Panc1 (cell line): ENCODE results near the gene DOCK3. TPM values are rescaled to one million over a fixed set of nuclear protein-coding genes. Genes with fewer than 3 reads are reported as not detected.
"Not testable (repeated sequence)": the region's sequence is repeated elsewhere in the genome, so short reads cannot be mapped to it uniquely, and the experiment has no call there.

ENCODE experiments used
- ATAC-seq: fragments of 200-7000 bp; cut with Tn5 transposase; 2 replicates; pipeline ENCODE4 v1.9.1; 2020; ENCODE audit warnings: mild to moderate bottlenecking, moderate library complexity
- BruUV-seq: library from RNA; stranded (reverse); fragments of 400-500 nt; replicated peaks from 2 replicates; lab custom pipeline; 2021; lab: Mats Ljungman, UMichigan
- CTCF ChIA-PET: fragments of 300-600 bp; sonication (Branson Sonifier 250); formaldehyde crosslinking; loops from one replicate; lab custom pipeline; 2022; ENCODE audit warnings: antibody characterized with exemption; lab: Charles Lee
- POLR2A ChIA-PET: fragments of 300-600 bp; sonication (Branson Sonifier 250); formaldehyde crosslinking; loops from one replicate; lab custom pipeline; 2022; ENCODE audit warnings: antibody characterized with exemption; lab: Charles Lee
- DNase-seq: peaks from one replicate; pipeline ENCODE4 v3.0.0-alpha.2; 2010; ENCODE audit warnings: low read depth, low spot score
- H3K27ac ChIP-seq: 2 replicates; pipeline ENCODE4 v1.5.1; 2011; ENCODE audit warnings: mild to moderate bottlenecking, low read length, inconsistent platforms
- H3K27me3 ChIP-seq: fragments of 200-500 bp; sonication (Bioruptor generic); 2 replicates; pipeline ENCODE4 v1.6.0; 2014; ENCODE audit warnings: low read length, inconsistent platforms; ENCODE audit not compliant: control insufficient read depth, insufficient read depth
- H3K36me3 ChIP-seq: fragments of 200-500 bp; sonication (Bioruptor generic); 2 replicates; pipeline ENCODE4 v1.5.1; 2014; ENCODE audit warnings: inconsistent platforms, mild to moderate bottlenecking, low read length, moderate library complexity; ENCODE audit not compliant: control insufficient read depth, insufficient read depth
- H3K4me1 ChIP-seq: 2 replicates; pipeline ENCODE4 v1.5.1; 2011; ENCODE audit warnings: inconsistent platforms, mild to moderate bottlenecking, low read length, moderate library complexity; ENCODE audit not compliant: control insufficient read depth, insufficient read depth
- H3K4me3 ChIP-seq, 2 experiments: 2 replicates each; pipeline ENCODE4 v1.5.1; 2011 to 2012; ENCODE audit warnings: low read depth in 2 of 2, low read length in 2 of 2, mild to moderate bottlenecking in 2 of 2, inconsistent platforms in 1 of 2, moderate library complexity in 1 of 2
- H3K9me3 ChIP-seq: fragments of 200-500 bp; sonication (Bioruptor generic); 2 replicates; pipeline ENCODE4 v1.5.1; 2014; ENCODE audit warnings: low read depth, mild to moderate bottlenecking, inconsistent platforms, low read length, moderate library complexity; ENCODE audit not compliant: control insufficient read depth, insufficient read depth
- CTCF ChIP-seq: fragments of 450-650 bp; IDR thresholded peaks from 2 replicates; pipeline ENCODE4 v1.5.1; 2017; ENCODE audit warnings: mild to moderate bottlenecking
- POLR2AphosphoS5 ChIP-seq: IDR thresholded peaks from 2 replicates; pipeline ENCODE4 v1.6.1; 2012; ENCODE audit warnings: mild to moderate bottlenecking, low read depth, low read length, moderate library complexity
- REST ChIP-seq, 2 experiments: IDR thresholded peaks; 2 replicates each; pipeline ENCODE4 v1.6.1; 2011 to 2012; ENCODE audit warnings: low read depth in 2 of 2, control low read depth in 1 of 2, low read length in 1 of 2, mild to moderate bottlenecking in 1 of 2, moderate library complexity in 1 of 2; ENCODE audit not compliant: insufficient read depth in 1 of 2
- SIN3A ChIP-seq: IDR thresholded peaks from 2 replicates; pipeline ENCODE4 v1.6.1; 2012; ENCODE audit warnings: low read depth, mild to moderate bottlenecking, low read length, moderate library complexity, borderline replicate concordance; ENCODE audit not compliant: insufficient read depth
- TCF7L2 ChIP-seq: IDR thresholded peaks from 2 replicates; pipeline ENCODE4 v1.6.1; 2011; ENCODE audit warnings: mild to moderate bottlenecking, low read depth, low read length, inconsistent platforms
- in situ Hi-C: cut with HindIII; loops from 2 replicates; pipeline ENCODE4 v1.10.0; 2016; ENCODE audit warnings: low sequenced_read_pairs, low pct_unique_long_range_greater_than_20kb
- intact Hi-C: fragments of 100-400 bp; cut with micrococcal nuclease; formaldehyde crosslinking; loops from one replicate; pipeline ENCODE4 v1.10.0; 2022; ENCODE audit not compliant: unreplicated experiment
- total RNA-seq: library from RNA; stranded (reverse); gene quantifications from one replicate; pipeline ENCODE4 v1.2.1, GENCODE V29; 2021; ENCODE audit not compliant: unreplicated experiment

DOCK3 gene
- total RNA-seq, 1 experiment from 2014 or later, result 0.21 TPM

DNA sequence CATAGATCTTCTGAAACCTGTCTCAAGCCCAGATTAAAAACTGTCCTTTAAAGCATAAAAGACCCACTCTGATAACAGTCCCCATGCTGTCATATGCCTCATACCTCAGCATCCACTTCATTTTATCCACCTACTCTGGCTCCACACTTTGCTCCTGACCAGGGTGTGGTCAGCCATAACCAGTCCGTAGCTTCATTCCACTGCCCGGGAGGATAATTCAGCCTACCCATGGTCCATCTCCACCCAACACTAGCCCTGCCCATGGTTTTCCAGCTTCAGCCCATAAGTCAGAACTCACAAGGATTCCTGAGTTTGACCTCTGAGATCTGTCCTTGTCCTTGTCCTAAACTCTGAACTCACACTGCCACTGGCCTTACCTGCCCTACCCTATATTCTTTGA lies 448.2 kb downstream of the DOCK3 start:
- POLR2A ChIA-PET, result no interaction called here
- no peak for TF ChIP-seq SIN3A
- no peak for TF ChIP-seq POLR2AphosphoS5
- no peak for TF ChIP-seq REST (IDR thresholded peaks at IDR 0.05; ENCODE audit: insufficient read depth in 1 of 2, low read depth in 2 of 2, low read length in 1 of 2)
- TF ChIP-seq TCF7L2, result no peak

DNA sequence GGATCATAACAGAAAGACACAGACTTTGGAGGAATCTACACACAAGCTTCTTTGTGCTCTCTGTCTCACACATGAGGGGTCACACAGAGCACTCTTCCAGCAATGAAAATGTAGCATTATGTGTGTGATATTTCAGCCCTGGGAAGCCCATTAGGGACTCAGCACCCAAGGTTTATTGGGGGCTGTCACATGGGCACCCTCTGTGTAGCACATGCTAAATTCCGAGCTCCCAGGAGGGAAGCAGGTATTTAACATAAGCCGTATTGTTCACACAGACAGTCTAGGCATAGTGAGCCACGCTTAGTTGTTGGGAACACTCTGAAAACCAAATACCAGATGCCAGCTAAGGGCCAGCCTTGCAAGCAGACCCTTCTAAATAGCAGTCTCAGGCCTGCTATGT lies 448.8 kb downstream of the DOCK3 start:
- TF ChIP-seq TCF7L2 (no peak), POLR2AphosphoS5 (no peak), CTCF (no peak), REST (IDR thresholded peaks at IDR 0.05; ENCODE audit: insufficient read depth in 1 of 2, low read depth in 2 of 2, low read length in 1 of 2) (no peak), SIN3A (no peak)
- Histone ChIP-seq H3K4me1 (no peaks in the 10 kb centered on the region), H3K27me3 (no peaks in the 10 kb centered on the region), H3K4me3 (no peak overlapping the region), H3K9me3 (no peaks in the 10 kb centered on the region), H3K36me3 (no peaks in the 10 kb centered on the region), H3K27ac (no peak overlapping the region)
- in situ Hi-C loops (no loop called here), intact Hi-C loops (no loop called here)
- ATAC-seq (no peak), DNase-seq (no peak)
- CTCF ChIA-PET, result no interaction called here
- no TSS peak for BruUV-seq
- POLR2A ChIA-PET, result no interaction called here

More for the DNA sequence above, 448.2 kb downstream of the DOCK3 start:
- intact Hi-C loops (no loop called here), in situ Hi-C loops (no loop called here)
- Histone ChIP-seq H3K4me1 (no peaks in the 10 kb centered on the region), H3K27ac (no peak overlapping the region), H3K9me3 (no peaks in the 10 kb centered on the region), H3K36me3 (no peaks in the 10 kb centered on the region), H3K4me3 (no peak overlapping the region), H3K27me3 (no peaks in the 10 kb centered on the region)
- DNase-seq (no peak), ATAC-seq (no peak)
- CTCF ChIA-PET, result no interaction called here
- no TSS peak for BruUV-seq

DNA sequence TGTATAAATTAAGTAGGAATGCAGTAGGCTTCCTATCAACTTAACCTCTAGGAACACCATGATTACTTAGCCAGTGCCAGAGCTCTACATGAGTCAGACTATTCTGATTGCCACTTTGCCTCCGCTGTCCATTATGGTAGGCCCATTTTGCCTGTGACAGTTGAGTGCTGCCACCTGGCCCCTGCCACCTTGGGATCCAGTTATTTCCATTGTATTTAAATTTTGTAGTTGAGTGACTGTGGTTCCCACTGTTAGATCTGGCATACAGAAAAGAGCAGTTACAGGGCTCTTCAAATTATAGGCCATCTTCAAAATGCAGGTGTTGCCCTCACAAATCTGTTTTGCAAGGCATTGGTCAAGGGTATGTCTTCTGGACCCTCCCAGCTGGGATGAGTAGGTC lies 456.9 kb downstream of the DOCK3 start:
- CTCF ChIA-PET, POLR2A ChIA-PET, intact Hi-C loops, H3K4me1 ChIP-seq, H3K27ac ChIP-seq, ATAC-seq, H3K36me3 ChIP-seq, H3K9me3 ChIP-seq, H3K4me3 ChIP-seq, DNase-seq, H3K27me3 ChIP-seq, BruUV-seq, in situ Hi-C loops: not testable (repeated sequence)
